Body of pancreas (tissue), 4 donors: ENCODE measurements around the gene LRP1-AS.

ENCODE experiments used
- CTCF ChIP-seq, 7 experiments: fragments of 450-650 bp in 4 of 7; fragments of 200-600 bp in 3 of 7; sonication (generic) in 3 of 7; IDR thresholded peaks; one replicate each; pipeline ENCODE4 v1.5.1; 2016 to 2019; ENCODE audit warnings: antibody characterized with exemption in 7 of 7
- POLR2A ChIP-seq, 3 donors: fragments of 450-650 bp; IDR thresholded peaks; one replicate each; pipeline ENCODE4 v1.6.1; 2016; ENCODE audit warnings: antibody characterized with exemption in 3 of 3, mild to moderate bottlenecking in 2 of 3

GRCh38 chr12:57104292-57104910 is 43.0 kb downstream of the LRP1-AS start:
- TF ChIP-seq CTCF (IDR thresholded peaks at IDR 0.05): no peak
- TF ChIP-seq POLR2A (IDR thresholded peaks at IDR 0.05): no peak
